Measurements from ENCODE around the gene PEX14.

The PEX14 gene

GRCh38 chr1:10640843-10641553 is 166.2 kb downstream of the PEX14 start:
- TF ChIP-seq CTCF (IDR thresholded peaks at IDR 0.05; ENCODE audit: control insufficient read depth, insufficient read depth, low read depth, low read length, missing control alignments), result no peak
- DNase-seq (ENCODE audit: low read depth), result no peak
- H3K4me3 ChIP-seq (ENCODE audit: control insufficient read depth, low read depth, low read length), result no peak overlapping the region

- no peak for TF ChIP-seq CTCF (IDR thresholded peaks at IDR 0.05; ENCODE audit: control insufficient read depth, insufficient read depth, low read depth, low read length, missing control alignments)
- no peak for DNase-seq (ENCODE audit: low read depth)
- no peak overlapping the region for H3K4me3 ChIP-seq (ENCODE audit: control insufficient read depth, low read depth, low read length)
Observed at GRCh38 chr1:10641976-10642375, 167.2 kb downstream of the PEX14 start.

- TF ChIP-seq CTCF (IDR thresholded peaks at IDR 0.05; ENCODE audit: control insufficient read depth, insufficient read depth, low read depth, low read length, missing control alignments), result no peak
- no peak overlapping the region for H3K4me3 ChIP-seq (ENCODE audit: control insufficient read depth, low read depth, low read length)
- no peak for DNase-seq (ENCODE audit: low read depth)
Observed at GRCh38 chr1:10642403-10643080, 167.8 kb downstream of the PEX14 start.

- no peak overlapping the region for H3K4me3 ChIP-seq (ENCODE audit: control insufficient read depth, low read depth, low read length)
- DNase-seq (ENCODE audit: low read depth), result no peak
- TF ChIP-seq CTCF (IDR thresholded peaks at IDR 0.05; ENCODE audit: control insufficient read depth, insufficient read depth, low read depth, low read length, missing control alignments), result no peak
Observed at GRCh38 chr1:10643607-10644306, 169.0 kb downstream of the PEX14 start.

- no peak for DNase-seq (ENCODE audit: low read depth)
- no peak for TF ChIP-seq CTCF (IDR thresholded peaks at IDR 0.05; ENCODE audit: control insufficient read depth, insufficient read depth, low read depth, low read length, missing control alignments)
- H3K4me3 ChIP-seq (ENCODE audit: control insufficient read depth, low read depth, low read length), result no peak overlapping the region
Observed at GRCh38 chr1:10644307-10645128, 169.8 kb downstream of the PEX14 start.

GRCh38 chr1:10646347-10646861 is 171.7 kb downstream of the PEX14 start:
- no peak for TF ChIP-seq CTCF (IDR thresholded peaks at IDR 0.05; ENCODE audit: control insufficient read depth, insufficient read depth, low read depth, low read length, missing control alignments)
- DNase-seq (ENCODE audit: low read depth), result no peak
- no peak overlapping the region for H3K4me3 ChIP-seq (ENCODE audit: control insufficient read depth, low read depth, low read length)

Data from AG09309 (cell line).